HG02943 (cell line): ENCODE results near the gene HS3ST4.

Experiments used
- ATAC-seq: cut with Tn5 transposase; IDR thresholded peaks from one replicate; pipeline ENCODE4 v1.9.1; 2021; ENCODE audit warnings: mild to moderate bottlenecking, low read depth, moderate library complexity; ENCODE audit not compliant: unreplicated experiment

The HS3ST4 gene

GRCh38 chr16:26157319-26157718 lies 465.6 kb downstream of the HS3ST4 start:
- no peak for ATAC-seq

- no peak for ATAC-seq
These were observed 466.5 kb downstream of the HS3ST4 start for GRCh38 chr16:26158142-26158759.

- ATAC-seq: no peak
These were observed 469.9 kb downstream of the HS3ST4 start for GRCh38 chr16:26161461-26162180.

- ATAC-seq: no peak
These were observed 477.7 kb downstream of the HS3ST4 start for GRCh38 chr16:26169473-26169872.

- ATAC-seq: no peak
These were observed 484.2 kb downstream of the HS3ST4 start for GRCh38 chr16:26175944-26176343.

GRCh38 chr16:26177438-26177837 lies 485.7 kb downstream of the HS3ST4 start:
- no peak for ATAC-seq

- no peak for ATAC-seq
These were observed 486.5 kb downstream of the HS3ST4 start for GRCh38 chr16:26178298-26178697.

GRCh38 chr16:26186091-26186615 lies 494.4 kb downstream of the HS3ST4 start:
- no peak for ATAC-seq
